HG02943 (cell line): ENCODE measurements around the gene ZNF311.
"Not testable (repeated sequence)": the region's sequence is repeated elsewhere in the genome, so short reads cannot be mapped to it uniquely, and the experiment has no call there.

Experiments used
- ATAC-seq: cut with Tn5 transposase; IDR thresholded peaks from one replicate; pipeline ENCODE4 v1.9.1; 2021; ENCODE audit warnings: mild to moderate bottlenecking, low read depth, moderate library complexity; ENCODE audit not compliant: unreplicated experiment

Gene ZNF311

DNA sequence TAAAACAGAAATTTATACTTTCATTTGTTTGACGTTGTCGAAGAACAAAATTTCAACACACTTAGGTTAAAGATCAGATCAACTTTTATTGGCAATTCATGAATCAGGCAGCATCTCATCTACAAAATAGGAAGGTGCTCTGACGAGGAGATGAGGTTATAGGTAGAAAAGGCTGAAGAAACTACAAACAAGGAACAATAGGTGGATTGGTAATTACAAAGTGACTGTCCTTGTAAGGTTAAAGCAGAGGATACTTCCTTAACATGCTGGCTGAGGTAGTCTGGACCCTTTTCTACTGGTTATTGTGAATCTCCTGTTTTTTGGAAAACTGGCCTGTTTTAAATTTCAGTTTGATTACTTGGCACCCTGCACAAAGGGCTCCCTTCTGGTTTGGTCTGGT, 48.8 kb downstream of the ZNF311 start:
- no peak for ATAC-seq

DNA sequence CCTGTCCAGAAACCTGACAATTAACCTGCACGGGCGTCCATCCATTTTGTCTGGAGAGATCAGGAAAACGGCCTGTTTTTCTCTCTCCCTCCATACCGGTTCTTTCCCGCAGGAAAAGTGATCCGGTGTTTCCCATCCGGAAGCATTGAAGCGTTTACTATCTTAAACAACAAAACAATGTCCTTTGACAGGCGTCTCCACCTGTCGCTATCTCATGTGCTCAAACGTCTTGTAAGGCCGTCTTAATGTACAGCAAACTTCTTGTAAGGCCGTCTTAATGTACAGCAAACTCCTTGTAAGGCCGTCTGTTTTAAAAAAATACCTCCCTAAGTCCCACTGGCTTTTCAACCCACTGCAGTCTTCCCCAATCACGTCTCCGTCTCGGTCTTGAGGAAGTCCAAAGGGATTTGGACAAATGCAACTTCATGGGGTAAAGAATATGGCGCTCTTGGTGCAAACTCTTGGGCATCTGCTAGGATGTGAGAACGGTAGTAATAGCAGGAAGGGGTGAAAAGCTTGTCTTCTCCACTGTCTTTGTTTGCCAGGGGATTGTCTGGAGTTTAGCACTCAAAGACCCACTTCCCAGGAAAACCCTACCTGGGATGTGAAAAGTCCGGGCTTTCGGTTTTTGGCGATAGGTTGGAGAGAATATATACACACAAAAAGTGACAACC, 51.4 kb downstream of the ZNF311 start:
- ATAC-seq = no peak

DNA sequence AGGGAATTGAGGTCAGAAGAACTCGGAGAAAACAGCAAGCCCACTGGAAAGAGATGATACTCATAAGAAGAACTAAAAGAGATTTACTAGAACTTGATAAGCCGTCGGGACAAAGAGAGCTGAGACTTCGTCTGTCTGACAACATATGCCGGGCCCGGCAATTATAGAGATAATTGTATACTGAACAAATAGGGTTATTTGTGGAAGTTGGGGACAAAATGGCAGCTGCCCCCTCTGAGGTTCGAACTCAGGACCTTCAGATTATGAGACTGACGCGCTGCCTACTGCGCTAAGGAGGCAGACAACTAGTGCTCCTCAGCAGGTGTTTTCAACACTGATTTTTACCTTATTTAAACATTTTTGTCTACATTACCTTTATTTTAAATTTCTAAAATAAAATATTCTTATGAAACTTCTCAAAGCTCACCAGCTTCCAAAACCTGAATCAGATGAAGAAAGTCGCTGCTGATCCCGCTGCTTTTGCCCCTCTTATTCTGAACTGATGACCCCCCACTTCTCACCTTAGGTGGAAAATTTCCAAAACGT, 52.0 kb downstream of the ZNF311 start:
- no peak for ATAC-seq

DNA sequence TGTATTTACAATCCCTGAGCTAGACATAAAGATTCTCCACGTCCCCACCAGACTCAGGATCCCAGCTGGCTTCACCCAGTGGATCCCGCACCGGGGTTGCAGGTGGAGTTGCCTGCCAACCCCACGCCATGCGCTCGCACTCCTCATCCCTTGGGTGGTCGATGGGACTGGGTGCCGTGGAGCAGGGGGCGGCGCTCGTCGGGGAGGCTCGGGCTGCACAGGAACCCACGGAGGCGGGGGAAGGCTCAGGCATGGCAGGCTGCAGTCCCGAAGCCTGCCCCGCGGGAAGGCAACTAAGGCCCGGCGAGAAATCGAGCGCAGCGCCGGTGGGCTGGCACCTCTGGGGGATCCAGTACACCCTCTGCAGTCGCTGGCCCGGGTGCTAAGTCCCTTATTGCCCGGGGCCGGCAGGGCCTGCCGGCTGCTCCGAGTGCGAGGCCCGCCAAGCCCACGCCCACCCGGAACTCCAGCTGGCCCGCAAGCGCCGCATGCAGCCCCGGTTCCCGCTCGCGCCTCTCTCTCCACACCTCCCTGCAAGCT, 55.4 kb downstream of the ZNF311 start:
- ATAC-seq = not testable (repeated sequence)

DNA sequence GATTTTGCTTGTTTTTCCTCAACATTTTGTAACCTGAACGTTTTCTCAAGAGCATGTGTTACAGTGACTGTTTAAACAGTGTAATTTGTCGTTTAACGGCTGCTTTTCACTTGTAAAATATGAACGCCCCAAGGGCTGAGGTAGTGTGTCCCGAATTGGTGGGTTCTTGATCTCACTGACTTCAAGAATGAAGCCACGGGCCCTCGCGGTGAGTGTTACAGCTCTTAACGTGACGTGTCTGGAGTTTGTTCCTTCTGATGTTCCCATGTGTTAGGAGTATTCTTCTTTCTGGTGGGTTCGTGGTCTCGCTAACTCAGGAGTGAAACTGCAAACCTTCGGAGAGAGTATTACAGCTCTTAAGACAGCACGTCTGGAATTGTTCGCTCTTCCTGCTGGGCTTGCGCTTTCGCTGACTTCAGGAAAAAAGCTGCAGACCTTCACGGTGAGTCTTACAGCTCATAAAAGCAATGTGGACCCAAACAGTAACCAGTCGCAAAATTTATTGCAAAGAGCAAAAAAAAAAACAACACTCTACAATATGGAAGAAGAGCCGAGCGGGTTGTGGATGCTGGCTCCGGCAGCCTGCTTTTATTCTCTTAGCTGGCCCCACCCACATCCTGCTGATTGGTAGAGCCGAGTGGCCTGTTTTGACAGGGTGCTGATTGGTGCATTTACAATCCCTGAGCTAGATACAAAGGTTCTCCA, 56.2 kb downstream of the ZNF311 start:
- no peak for ATAC-seq

DNA sequence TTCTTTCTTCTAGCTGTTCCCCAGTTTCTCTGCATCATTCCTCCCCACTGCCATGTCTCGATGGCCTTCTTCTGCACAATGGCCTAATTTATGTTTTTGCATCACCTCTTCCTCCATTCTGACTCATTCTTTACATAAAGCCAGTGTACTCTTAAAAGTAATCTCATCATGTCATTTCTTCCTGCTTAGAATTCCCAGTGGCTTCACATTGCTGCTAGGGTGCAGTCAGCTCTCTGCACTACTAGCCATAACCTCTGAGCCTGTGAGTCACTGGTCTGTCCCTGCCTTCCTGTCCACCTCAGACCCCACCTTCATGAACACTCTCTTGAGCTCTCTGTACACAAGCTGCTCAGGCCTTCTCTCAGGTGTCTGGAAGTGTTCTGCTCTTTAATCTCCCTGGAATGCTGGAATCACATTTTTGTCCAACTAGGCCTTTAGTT, 57.3 kb downstream of the ZNF311 start:
- no peak for ATAC-seq

GRCh38 chr6:28947067-28947765, 57.9 kb downstream of the ZNF311 start:
- no peak for ATAC-seq

GRCh38 chr6:28945349-28945748, 59.8 kb downstream of the ZNF311 start:
- no peak for ATAC-seq
